ENCODE data around the gene KIDINS220. TPM values are rescaled to one million over a fixed set of nuclear protein-coding genes. Genes with fewer than 3 reads are reported as not detected.

Gene KIDINS220
- total RNA-seq, 1 experiment from 2014 or later, result 12.4 TPM

GRCh38 chr2:8699839-8700238 is 137.6 kb downstream of the KIDINS220 start:
- no peak for DNase-seq (ENCODE audit: low spot score)

GRCh38 chr2:8697190-8697589 is 140.2 kb downstream of the KIDINS220 start:
- no peak for DNase-seq (ENCODE audit: low spot score)

- DNase-seq (ENCODE audit: low spot score), result no peak
Observed at GRCh38 chr2:8694737-8695136, 142.7 kb downstream of the KIDINS220 start.

GRCh38 chr2:8693157-8693821 is 144.1 kb downstream of the KIDINS220 start:
- DNase-seq (ENCODE audit: low spot score), result no peak

- DNase-seq (ENCODE audit: low spot score), result no peak
Observed at GRCh38 chr2:8692783-8693156, 144.6 kb downstream of the KIDINS220 start.

GRCh38 chr2:8691859-8692437 is 145.5 kb downstream of the KIDINS220 start:
- DNase-seq (ENCODE audit: low spot score), result no peak

GRCh38 chr2:8685697-8686358 is 151.6 kb downstream of the KIDINS220 start:
- no peak for DNase-seq (ENCODE audit: low spot score)

GRCh38 chr2:8684878-8685696 is 152.3 kb downstream of the KIDINS220 start:
- DNase-seq (ENCODE audit: low spot score), result no peak

- no peak for DNase-seq (ENCODE audit: low spot score)
Observed at GRCh38 chr2:8684540-8684877, 152.9 kb downstream of the KIDINS220 start.

GRCh38 chr2:8682719-8683667 is 154.4 kb downstream of the KIDINS220 start:
- DNase-seq (ENCODE audit: low spot score), result peak; percentile 33

GRCh38 chr2:8681786-8682692 is 155.4 kb downstream of the KIDINS220 start, which contains the start of gene ID2:
ID2 (plus strand) TSS chr2:8682056; CDS start chr2:8682166, 110 bp downstream.
- DNase-seq (ENCODE audit: low spot score), result peak; percentile 92

GRCh38 chr2:8680822-8681760 is 156.3 kb downstream of the KIDINS220 start:
- peak; percentile 62 for DNase-seq (ENCODE audit: low spot score)

- DNase-seq (ENCODE audit: low spot score), result no peak
Observed at GRCh38 chr2:8679827-8680731, 157.3 kb downstream of the KIDINS220 start.

GRCh38 chr2:8679567-8679826 is 157.9 kb downstream of the KIDINS220 start:
- no peak for DNase-seq (ENCODE audit: low spot score)

Measured in H4 (cell line).